RCC 7860 (cell line): Measurements from ENCODE around the gene FKBP2.

ENCODE experiments used
- DNase-seq: peaks from one replicate; pipeline ENCODE4 v3.0.0-alpha.2; 2015; ENCODE audit warnings: low spot score
- FAIRE-seq: peaks from 2 replicates; lab custom pipeline; 2012; peaks lifted over from hg19 to GRCh38; lab: Jason Lieb, UNC

Gene FKBP2

GRCh38 chr11:64260147-64260708 is 19.3 kb downstream of the FKBP2 start:
- DNase-seq (no peak), FAIRE-seq (no peak)

- FAIRE-seq (no peak), DNase-seq (no peak)
These were observed 20.7 kb downstream of the FKBP2 start for GRCh38 chr11:64261556-64262080.

GRCh38 chr11:64262271-64263002 is 21.5 kb downstream of the FKBP2 start:
- FAIRE-seq (no peak), DNase-seq (no peak)

- FAIRE-seq (no peak), DNase-seq (peak; percentile 35)
These were observed 22.4 kb downstream of the FKBP2 start for GRCh38 chr11:64263021-64263946.

- DNase-seq, result no peak
- FAIRE-seq, result no peak
These were observed 23.0 kb downstream of the FKBP2 start for GRCh38 chr11:64263947-64264317.

GRCh38 chr11:64264371-64264852 is 23.5 kb downstream of the FKBP2 start:
- no peak for DNase-seq
- no peak for FAIRE-seq

- DNase-seq, result no peak
- no peak for FAIRE-seq
These were observed 24.6 kb downstream of the FKBP2 start for GRCh38 chr11:64265176-64266160.

- DNase-seq (no peak), FAIRE-seq (no peak)
These were observed 25.4 kb downstream of the FKBP2 start for GRCh38 chr11:64266339-64266738.

- no peak for DNase-seq
- no peak for FAIRE-seq
These were observed 26.5 kb downstream of the FKBP2 start for GRCh38 chr11:64267207-64267945.

- DNase-seq, result no peak
- no peak for FAIRE-seq
These were observed 27.4 kb downstream of the FKBP2 start for GRCh38 chr11:64268025-64268892.

GRCh38 chr11:64268893-64269539 is 28.1 kb downstream of the FKBP2 start:
- FAIRE-seq, result no peak
- peak; percentile 56 for DNase-seq

GRCh38 chr11:64269540-64270220 is 28.8 kb downstream of the FKBP2 start:
- peak; percentile 77 for FAIRE-seq
- peak; percentile 98 for DNase-seq

GRCh38 chr11:64275031-64275800 is 34.3 kb downstream of the FKBP2 start:
- FAIRE-seq (no peak), DNase-seq (no peak)

- FAIRE-seq (no peak), DNase-seq (no peak)
These were observed 34.9 kb downstream of the FKBP2 start for GRCh38 chr11:64275841-64276240.

GRCh38 chr11:64276653-64277431 is 35.9 kb downstream of the FKBP2 start:
- DNase-seq (no peak), FAIRE-seq (no peak)
